Keratinocyte (primary cell): Measurements from ENCODE around the gene NEGR1.

Experiments
- CTCF ChIP-seq, 3 experiments: IDR thresholded peaks in 1 of 3; conservative IDR thresholded peaks in 1 of 3; optimal IDR thresholded peaks in 1 of 3; 2 replicates in 2 of 3; 3 replicates in 1 of 3; pipeline versions ENCODE3 to v1.5.1; 2011; ENCODE audit warnings: low read length in 3 of 3, mild to moderate bottlenecking in 3 of 3, moderate library complexity in 2 of 3, control low read depth in 1 of 3, inconsistent platforms in 1 of 3; ENCODE audit not compliant: insufficient read depth in 2 of 3; ENCODE audit errors: extremely low read depth in 1 of 3
- EZH2 ChIP-seq: IDR thresholded peaks from one replicate; pipeline ENCODE4 v1.6.1; 2012; ENCODE audit warnings: inconsistent platforms, mild to moderate bottlenecking, low read length, moderate library complexity

GRCh38 chr1:72278461-72278860 is 3.9 kb downstream of the NEGR1 start:
- TF ChIP-seq CTCF (optimal IDR thresholded peaks at IDR 0.05 in 1 of 3, IDR thresholded peaks at IDR 0.05 in 1 of 3, conservative IDR thresholded peaks at IDR 0.05 in 1 of 3; ENCODE audit: extremely low read depth in 1 of 3, insufficient read depth in 2 of 3, low read length in 3 of 3) (no peak), EZH2 (no peak)
